Astrocyte (in vitro differentiated cells and primary cell): Measurements from ENCODE around the gene ANKRD11. TPM values are rescaled to one million over a fixed set of nuclear protein-coding genes. Genes with fewer than 3 reads are reported as not detected.
A peak's percentile ranks its signal among the peaks of the same experiment; 100 is the strongest.

Experiments used
- DNase-seq: peaks from one replicate; pipeline ENCODE4 v3.0.0-alpha.2; 2010; ENCODE audit warnings: low read depth
- FAIRE-seq: peaks from 2 replicates; lab custom pipeline; 2011; peaks lifted over from hg19 to GRCh38; lab: Jason Lieb, UNC
- H2AFZ ChIP-seq: 2 replicates; pipeline ENCODE4 v1.6.0; 2012; ENCODE audit warnings: low read depth, low read length, inconsistent platforms
- H3K27ac ChIP-seq: 2 replicates; pipeline ENCODE4 v1.5.1; 2011; ENCODE audit warnings: low read depth, low read length, inconsistent platforms
- H3K27me3 ChIP-seq: 2 replicates; pipeline ENCODE4 v1.6.0; 2011; ENCODE audit warnings: low read length, inconsistent platforms; ENCODE audit not compliant: insufficient read depth
- H3K36me3 ChIP-seq: 2 replicates; pipeline ENCODE4 v1.5.1; 2011; ENCODE audit warnings: low read length, inconsistent platforms; ENCODE audit not compliant: insufficient read depth
- H3K4me1 ChIP-seq: 2 replicates; pipeline ENCODE4 v1.5.1; 2011; ENCODE audit warnings: low read length, inconsistent platforms; ENCODE audit not compliant: insufficient read depth
- H3K4me2 ChIP-seq: 2 replicates; pipeline ENCODE4 v1.6.0; 2012; ENCODE audit warnings: low read length, inconsistent platforms
- H3K4me3 ChIP-seq: 2 replicates; pipeline ENCODE4 v1.5.1; 2011; ENCODE audit warnings: low read depth, mild to moderate bottlenecking, low read length, inconsistent platforms; ENCODE audit not compliant: insufficient read depth
- H3K79me2 ChIP-seq: 2 replicates; pipeline ENCODE4 v1.6.0; 2012; ENCODE audit warnings: mild to moderate bottlenecking, low read length, inconsistent platforms; ENCODE audit not compliant: insufficient read depth
- H3K9ac ChIP-seq: 2 replicates; pipeline ENCODE4 v1.6.0; 2012; ENCODE audit warnings: mild to moderate bottlenecking, low read length, inconsistent platforms
- H3K9me3 ChIP-seq: 2 replicates; pipeline ENCODE4 v1.5.1; 2012; ENCODE audit warnings: low read depth, mild to moderate bottlenecking, low read length, inconsistent platforms; ENCODE audit not compliant: insufficient read depth
- H4K20me1 ChIP-seq: 2 replicates; pipeline ENCODE4 v1.6.0; 2012; ENCODE audit warnings: low read length, inconsistent platforms; ENCODE audit not compliant: insufficient read depth
- H3K27ac Mint-ChIP-seq: one replicate; pipeline ENCODE4 v1.8.0; 2021; ENCODE audit warnings: mild to moderate bottlenecking, mixed read lengths; ENCODE audit not compliant: unreplicated experiment
- H3K27me3 Mint-ChIP-seq: one replicate; pipeline ENCODE4 v1.8.0; 2021; ENCODE audit warnings: low read depth, mixed read lengths; ENCODE audit not compliant: unreplicated experiment
- H3K36me3 Mint-ChIP-seq: one replicate; pipeline ENCODE4 v1.8.0; 2021; ENCODE audit warnings: low read depth, mixed read lengths; ENCODE audit not compliant: unreplicated experiment
- H3K4me1 Mint-ChIP-seq: one replicate; pipeline ENCODE4 v1.8.0; 2021; ENCODE audit warnings: low read depth, mixed read lengths; ENCODE audit not compliant: unreplicated experiment
- H3K4me3 Mint-ChIP-seq: one replicate; pipeline ENCODE4 v1.8.0; 2021; ENCODE audit warnings: mild to moderate bottlenecking, moderate library complexity, mixed read lengths; ENCODE audit not compliant: unreplicated experiment
- H3K9me3 Mint-ChIP-seq: one replicate; pipeline ENCODE4 v1.8.0; 2021; ENCODE audit warnings: mild to moderate bottlenecking, mixed read lengths; ENCODE audit not compliant: unreplicated experiment
- EZH2 ChIP-seq: IDR thresholded peaks from 2 replicates; pipeline ENCODE4 v1.6.1; 2012; ENCODE audit warnings: mild to moderate bottlenecking, low read length, inconsistent platforms; ENCODE audit not compliant: insufficient read depth
- total RNA-seq: library from RNA; stranded (reverse); gene quantifications from 2 replicates; pipeline ENCODE4 v1.2.1, GENCODE V29; 2021
- TF ChIP-seq, protein P1 (sequence below): IDR thresholded peaks from 2 replicates; pipeline ENCODE4 v1.5.1; 2011; ENCODE audit warnings: low read depth, mild to moderate bottlenecking, inconsistent platforms, low read length, moderate library complexity; ENCODE audit not compliant: insufficient read depth

ANKRD11 gene
- total RNA-seq, 1 donor from 2014 or later, result 213 TPM

GRCh38 chr16:89350701-89351380 lies 139.5 kb downstream of the ANKRD11 start:
- Histone ChIP-seq H3K4me1 (peaks cover 4% of the 10 kb centered on the region), H3K36me3 (no peaks in the 10 kb centered on the region), H3K9ac (no peak overlapping the region), H4K20me1 (peaks cover 99% of the 10 kb centered on the region), H3K79me2 (peaks cover 98% of the 10 kb centered on the region), H2AFZ (no peak overlapping the region), H3K4me2 (no peak overlapping the region), H3K27ac (no peak overlapping the region), H3K9me3 (no peaks in the 10 kb centered on the region), H3K27me3 (no peaks in the 10 kb centered on the region), H3K4me3 (no peak overlapping the region)
- Mint-ChIP-seq H3K36me3 (peaks cover 16% of the 10 kb centered on the region), H3K4me1 (peaks cover 47% of the 10 kb centered on the region), H3K4me3 (peak overlapping the region; percentile 17), H3K27me3 (no peaks in the 10 kb centered on the region), H3K9me3 (no peaks in the 10 kb centered on the region), H3K27ac (no peak overlapping the region)
- TF ChIP-seq, protein P1, sequence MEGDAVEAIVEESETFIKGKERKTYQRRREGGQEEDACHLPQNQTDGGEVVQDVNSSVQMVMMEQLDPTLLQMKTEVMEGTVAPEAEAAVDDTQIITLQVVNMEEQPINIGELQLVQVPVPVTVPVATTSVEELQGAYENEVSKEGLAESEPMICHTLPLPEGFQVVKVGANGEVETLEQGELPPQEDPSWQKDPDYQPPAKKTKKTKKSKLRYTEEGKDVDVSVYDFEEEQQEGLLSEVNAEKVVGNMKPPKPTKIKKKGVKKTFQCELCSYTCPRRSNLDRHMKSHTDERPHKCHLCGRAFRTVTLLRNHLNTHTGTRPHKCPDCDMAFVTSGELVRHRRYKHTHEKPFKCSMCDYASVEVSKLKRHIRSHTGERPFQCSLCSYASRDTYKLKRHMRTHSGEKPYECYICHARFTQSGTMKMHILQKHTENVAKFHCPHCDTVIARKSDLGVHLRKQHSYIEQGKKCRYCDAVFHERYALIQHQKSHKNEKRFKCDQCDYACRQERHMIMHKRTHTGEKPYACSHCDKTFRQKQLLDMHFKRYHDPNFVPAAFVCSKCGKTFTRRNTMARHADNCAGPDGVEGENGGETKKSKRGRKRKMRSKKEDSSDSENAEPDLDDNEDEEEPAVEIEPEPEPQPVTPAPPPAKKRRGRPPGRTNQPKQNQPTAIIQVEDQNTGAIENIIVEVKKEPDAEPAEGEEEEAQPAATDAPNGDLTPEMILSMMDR, result no peak
- no peak for TF ChIP-seq EZH2
- DNase-seq, result peak; percentile 61
- no peak for FAIRE-seq

- FAIRE-seq, result no peak
- no peak overlapping the region for H3K4me3 Mint-ChIP-seq
- no peak overlapping the region for H3K4me2 ChIP-seq
- no peaks in the 10 kb centered on the region for H3K27me3 ChIP-seq
- H2AFZ ChIP-seq, result no peak overlapping the region
- H3K4me3 ChIP-seq, result no peak overlapping the region
- H3K9me3 Mint-ChIP-seq, result no peaks in the 10 kb centered on the region
- no peak overlapping the region for H3K27ac Mint-ChIP-seq
- H3K4me1 Mint-ChIP-seq, result peaks cover 50% of the 10 kb centered on the region
- H3K36me3 Mint-ChIP-seq, result peaks cover 11% of the 10 kb centered on the region
- no peak overlapping the region for H3K27ac ChIP-seq
- H3K9me3 ChIP-seq, result no peaks in the 10 kb centered on the region
- peaks cover 98% of the 10 kb centered on the region for H3K79me2 ChIP-seq
- no peak for TF ChIP-seq EZH2
- TF ChIP-seq, protein P1, result no peak
- H3K9ac ChIP-seq, result no peak overlapping the region
- H3K36me3 ChIP-seq, result no peaks in the 10 kb centered on the region
- peaks cover 99% of the 10 kb centered on the region for H4K20me1 ChIP-seq
- DNase-seq, result no peak
- no peaks in the 10 kb centered on the region for H3K27me3 Mint-ChIP-seq
- peaks cover 4% of the 10 kb centered on the region for H3K4me1 ChIP-seq
Measured at GRCh38 chr16:89349947-89350633, 140.3 kb downstream of the ANKRD11 start.

DNA sequence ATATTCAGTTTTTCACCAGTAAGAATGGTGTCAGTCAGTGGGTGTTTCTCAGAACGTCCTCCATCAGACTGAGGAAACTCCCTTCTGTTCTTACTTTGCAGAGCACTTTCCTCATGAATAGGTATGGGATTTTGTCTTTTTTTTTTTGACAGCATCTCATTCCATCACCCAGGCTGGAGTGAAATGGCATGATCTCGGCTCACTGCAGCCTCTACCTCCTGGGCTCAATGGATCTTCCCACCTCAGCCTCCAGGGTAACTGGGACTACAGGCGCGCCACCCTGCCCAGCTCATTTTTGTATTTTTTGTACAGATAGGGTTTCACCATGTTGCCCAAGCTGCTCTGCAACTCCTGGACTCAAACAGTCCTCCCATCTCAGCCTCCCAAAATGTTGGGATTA lies 142.6 kb downstream of the ANKRD11 start:
- H3K27me3 Mint-ChIP-seq, result no peaks in the 10 kb centered on the region
- FAIRE-seq, result no peak
- peaks cover 99% of the 10 kb centered on the region for H4K20me1 ChIP-seq

More for the DNA sequence above, 142.6 kb downstream of the ANKRD11 start:
- Histone ChIP-seq H3K4me1 (peaks cover 24% of the 10 kb centered on the region), H2AFZ (no peak overlapping the region), H3K4me2 (no peak overlapping the region), H3K4me3 (no peak overlapping the region), H3K27ac (no peak overlapping the region), H3K9ac (no peak overlapping the region), H3K27me3 (no peaks in the 10 kb centered on the region), H3K79me2 (peaks cover 100% of the 10 kb centered on the region), H3K36me3 (no peaks in the 10 kb centered on the region), H3K9me3 (no peaks in the 10 kb centered on the region)
- no peak overlapping the region for H3K4me3 Mint-ChIP-seq
- peaks cover 60% of the 10 kb centered on the region for H3K4me1 Mint-ChIP-seq
- TF ChIP-seq EZH2, result no peak
- TF ChIP-seq, protein P1, result no peak
- peaks cover 12% of the 10 kb centered on the region for H3K36me3 Mint-ChIP-seq
- no peak for DNase-seq
- H3K9me3 Mint-ChIP-seq, result no peaks in the 10 kb centered on the region
- H3K27ac Mint-ChIP-seq, result no peak overlapping the region
